ENCODE results near the gene TRIM2. TPM values are rescaled to one million over a fixed set of nuclear protein-coding genes. Genes with fewer than 3 reads are reported as not detected.

The TRIM2 gene
- polyA plus RNA-seq, 3 donors: 0.50 to 0.96 (median 0.76) TPM

GRCh38 chr4:153245775-153246174, 41.5 kb downstream of the TRIM2 start:
- no peak for DNase-seq
- H3K4me2 ChIP-seq (replicated peaks; ENCODE audit: extremely low read depth, low read length, poor library complexity, severe bottlenecking): no peak overlapping the region
- H3K9ac ChIP-seq (ENCODE audit: insufficient read depth, low read length, poor library complexity, severe bottlenecking): no peak overlapping the region
- no peaks in the 10 kb centered on the region for H4K20me1 ChIP-seq (ENCODE audit: insufficient read depth, low read length)
- H3K27ac Mint-ChIP-seq: no peak overlapping the region
- intact Hi-C loops (cut with micrococcal nuclease): no loop called here
- peaks cover 0 to 12% of the 10 kb centered on the region in 2 donors for H3K27me3 ChIP-seq (ENCODE audit: control insufficient read depth in 2 of 2, insufficient read depth in 2 of 2, low read length in 2 of 2)
- no peak overlapping the region for H3K4me3 Mint-ChIP-seq
- no peak overlapping the region for H3K4me3 ChIP-seq (replicated peaks in 1 of 3; ENCODE audit: low read depth in 2 of 3, low read length in 3 of 3)
- TF ChIP-seq CTCF (IDR thresholded peaks at IDR 0.05): no peak
- H2AFZ ChIP-seq (ENCODE audit: insufficient read depth, low read depth, low read length, poor library complexity, severe bottlenecking): no peak overlapping the region
- no peaks in the 10 kb centered on the region for H3K79me2 ChIP-seq (ENCODE audit: insufficient read depth, low read length)
- H3K9me3 ChIP-seq (replicated peaks in 1 of 2; ENCODE audit: control insufficient read depth in 1 of 2, insufficient read depth in 1 of 2, low read length in 2 of 2): no peaks in the 10 kb centered on the region
- peaks cover 0 to 4% (median 0%) of the 10 kb centered on the region in 7 donors for H3K9me3 Mint-ChIP-seq
- H3K27ac ChIP-seq (ENCODE audit: low read depth in 1 of 2, low read length in 2 of 2): no peak overlapping the region
- H3K36me3 ChIP-seq (replicated peaks in 1 of 2; ENCODE audit: control insufficient read depth in 1 of 2, insufficient read depth in 2 of 2, low read length in 2 of 2): no peaks in the 10 kb centered on the region
- no peaks in the 10 kb centered on the region for H3K36me3 Mint-ChIP-seq
- WGBS (ENCODE audit: insufficient coverage): 86% methylated on average over 1 of the region's 3 CpGs
- H3K4me1 ChIP-seq (ENCODE audit: control insufficient read depth in 1 of 2, insufficient read depth in 2 of 2, low read length in 2 of 2): peaks cover 10 to 14% of the 10 kb centered on the region in 2 donors
- peaks cover 17% of the 10 kb centered on the region for H3K4me1 Mint-ChIP-seq
- peaks cover 18 to 29% (median 27%) of the 10 kb centered on the region in 3 donors for H3K27me3 Mint-ChIP-seq (ENCODE audit: low read depth in 3 of 3)

- Histone ChIP-seq H3K4me2 (replicated peaks; ENCODE audit: extremely low read depth, low read length, poor library complexity, severe bottlenecking) (no peak overlapping the region), H3K36me3 (replicated peaks in 1 of 2; ENCODE audit: control insufficient read depth in 1 of 2, insufficient read depth in 2 of 2, low read length in 2 of 2) (no peaks in the 10 kb centered on the region), H3K27ac (ENCODE audit: low read depth in 1 of 2, low read length in 2 of 2) (no peak overlapping the region), H2AFZ (ENCODE audit: insufficient read depth, low read depth, low read length, poor library complexity, severe bottlenecking) (no peak overlapping the region), H3K9ac (ENCODE audit: insufficient read depth, low read length, poor library complexity, severe bottlenecking) (no peak overlapping the region), H4K20me1 (ENCODE audit: insufficient read depth, low read length) (no peaks in the 10 kb centered on the region), H3K27me3 (ENCODE audit: control insufficient read depth in 2 of 2, insufficient read depth in 2 of 2, low read length in 2 of 2) (peaks cover 0 to 12% of the 10 kb centered on the region in 2 donors), H3K4me3 (replicated peaks in 1 of 3; ENCODE audit: low read depth in 2 of 3, low read length in 3 of 3) (no peak overlapping the region), H3K9me3 (replicated peaks in 1 of 2; ENCODE audit: control insufficient read depth in 1 of 2, insufficient read depth in 1 of 2, low read length in 2 of 2) (no peaks in the 10 kb centered on the region), H3K79me2 (ENCODE audit: insufficient read depth, low read length) (no peaks in the 10 kb centered on the region), H3K4me1 (ENCODE audit: control insufficient read depth in 1 of 2, insufficient read depth in 2 of 2, low read length in 2 of 2) (peaks cover 10 to 14% of the 10 kb centered on the region in 2 donors)
- no peaks in the 10 kb centered on the region for H3K36me3 Mint-ChIP-seq
- peaks cover 17% of the 10 kb centered on the region for H3K4me1 Mint-ChIP-seq
- 92% methylated on average over 7 of the region's 7 CpGs for WGBS (ENCODE audit: insufficient coverage)
- H3K27ac Mint-ChIP-seq: no peak overlapping the region
- no peak for TF ChIP-seq CTCF (IDR thresholded peaks at IDR 0.05)
- peaks cover 18 to 30% (median 27%) of the 10 kb centered on the region in 3 donors for H3K27me3 Mint-ChIP-seq (ENCODE audit: low read depth in 3 of 3)
- peaks cover 0 to 4% (median 2%) of the 10 kb centered on the region in 7 donors for H3K9me3 Mint-ChIP-seq
- DNase-seq: no peak
- H3K4me3 Mint-ChIP-seq: no peak overlapping the region
- intact Hi-C loops (cut with micrococcal nuclease): no loop called here
These were observed 42.3 kb downstream of the TRIM2 start for GRCh38 chr4:153246446-153247115.

All from CD14-positive monocyte (primary cell).